GM19099 (cell line): ENCODE data around the gene CHRNB1.
"Not testable (repeated sequence)": the region's sequence is repeated elsewhere in the genome, so short reads cannot be mapped to it uniquely, and the experiment has no call there.

Experiments used
- POLR2A ChIP-seq: IDR thresholded peaks from 3 replicates; pipeline ENCODE4 v1.6.1; 2011; ENCODE audit warnings: low read depth; ENCODE audit not compliant: insufficient read length; ENCODE audit errors: extremely low read depth

Gene CHRNB1

DNA sequence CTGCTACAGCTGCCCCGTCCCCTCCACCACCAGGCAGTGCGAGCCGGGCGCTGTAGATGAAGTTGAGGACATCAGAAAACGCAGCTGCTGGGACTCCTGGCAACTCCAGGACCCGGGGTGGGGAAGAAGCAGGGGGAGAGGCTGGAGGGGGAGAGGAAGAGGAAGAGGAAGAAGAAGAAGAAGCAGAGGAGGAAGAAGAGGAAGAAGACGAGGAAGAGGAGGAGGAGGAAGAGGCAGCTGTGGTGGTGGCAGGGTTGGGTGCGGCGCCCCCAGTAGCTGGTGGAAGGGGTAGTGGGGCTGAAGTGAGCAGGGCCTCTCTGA lies 21.4 kb downstream of the CHRNB1 start:
- TF ChIP-seq POLR2A: no peak

DNA sequence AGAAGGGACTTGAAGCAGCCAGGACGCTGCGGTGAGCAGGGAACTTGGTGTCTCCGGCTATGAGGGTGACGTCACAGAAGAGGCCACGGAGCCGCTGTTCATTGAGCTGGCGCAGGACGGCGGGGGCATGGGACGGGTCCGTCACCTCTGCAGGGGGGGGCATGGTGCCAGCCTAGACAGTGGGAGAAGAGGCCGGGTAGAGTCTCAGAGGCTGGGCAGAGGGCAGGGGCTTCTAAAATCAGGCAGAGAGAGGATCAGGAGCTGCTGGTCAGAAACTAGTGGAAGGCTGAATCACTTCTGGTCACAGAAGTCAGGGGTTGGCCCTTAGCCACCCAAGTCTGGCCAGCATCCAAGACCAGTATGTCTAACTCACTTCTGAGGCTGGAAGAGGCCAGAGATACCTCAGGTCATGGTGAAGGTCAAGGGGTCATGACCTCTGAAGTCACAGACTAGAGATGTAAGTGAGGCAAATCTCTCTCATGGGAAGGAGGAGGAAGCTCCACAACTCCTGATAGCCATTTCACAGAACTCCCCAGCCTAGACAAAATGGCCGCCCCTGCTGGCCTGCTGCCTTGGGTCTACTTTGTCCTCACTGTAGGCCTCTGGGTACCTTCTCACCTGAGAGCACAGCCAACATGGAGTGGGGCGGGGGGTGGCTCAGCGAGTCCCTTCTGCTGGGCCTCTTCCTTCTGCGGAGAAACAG lies 21.9 kb downstream of the CHRNB1 start:
- TF ChIP-seq POLR2A: no peak

DNA sequence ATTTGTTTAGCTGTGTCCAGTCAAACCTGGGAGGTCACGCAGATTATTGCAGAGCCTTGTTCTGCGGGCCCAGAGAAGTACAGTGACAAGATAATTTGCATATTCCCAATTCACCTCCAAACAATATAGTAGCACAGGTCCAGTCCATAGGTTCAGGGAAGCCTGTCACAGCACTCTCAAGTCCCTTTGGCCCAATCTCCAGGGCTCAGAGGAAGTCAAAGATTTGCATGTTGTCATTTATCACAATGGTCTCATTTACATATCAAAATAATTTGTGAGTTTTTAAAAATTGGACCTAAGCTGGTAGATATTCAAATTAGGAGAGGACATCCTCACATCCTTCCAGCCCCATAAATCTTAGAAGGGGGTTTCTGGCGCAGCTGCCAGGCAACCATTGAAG lies 22.6 kb downstream of the CHRNB1 start:
- TF ChIP-seq POLR2A: no peak

DNA sequence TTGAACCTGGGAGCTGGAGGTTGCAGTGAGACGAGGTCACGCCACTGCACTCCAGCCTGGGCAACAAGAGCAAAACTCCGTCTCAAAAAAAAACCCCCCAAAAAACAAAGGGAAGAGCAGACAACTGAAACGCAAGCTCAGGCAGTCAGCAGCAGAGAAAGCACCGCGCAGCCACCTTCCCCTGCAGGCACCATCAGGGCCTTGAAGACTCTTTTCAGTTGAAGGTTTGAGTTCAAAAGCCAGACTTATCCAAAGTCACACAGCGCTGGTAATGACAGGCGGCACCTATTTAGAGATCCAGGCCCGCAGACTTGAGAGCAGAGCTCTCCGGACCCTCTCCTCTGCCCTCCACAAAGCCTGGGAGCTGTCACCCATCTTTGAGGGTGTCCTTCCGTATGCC lies 23.4 kb downstream of the CHRNB1 start:
- TF ChIP-seq POLR2A: no peak

DNA sequence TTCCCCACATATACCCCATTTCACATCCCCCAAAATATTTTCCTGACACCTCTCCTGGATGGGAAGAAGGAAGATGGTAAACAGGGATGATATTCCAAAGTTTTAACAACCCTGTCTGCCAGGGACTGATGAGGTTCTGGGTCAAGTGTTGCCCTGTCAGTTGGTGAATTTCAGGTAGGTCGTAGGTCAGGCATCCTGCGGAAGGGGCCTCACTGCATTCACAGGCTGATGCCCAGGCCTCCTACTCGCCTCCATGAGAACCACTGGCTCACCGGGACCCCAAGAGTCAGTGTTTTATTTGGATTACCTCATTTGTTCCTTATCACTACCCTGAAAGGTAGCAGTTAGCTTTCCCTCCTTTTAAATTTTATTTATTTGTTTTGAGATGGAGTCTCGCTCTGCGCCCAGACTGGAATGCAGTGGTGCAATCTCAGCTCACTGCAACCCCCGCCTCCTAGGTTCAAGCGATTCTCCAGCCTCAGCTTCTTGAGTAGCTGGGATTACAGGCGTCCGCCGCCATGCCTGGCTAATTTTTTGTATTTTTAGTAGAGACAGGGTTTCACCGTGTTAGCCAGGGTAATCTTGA lies 24.0 kb downstream of the CHRNB1 start:
- no peak for TF ChIP-seq POLR2A

DNA sequence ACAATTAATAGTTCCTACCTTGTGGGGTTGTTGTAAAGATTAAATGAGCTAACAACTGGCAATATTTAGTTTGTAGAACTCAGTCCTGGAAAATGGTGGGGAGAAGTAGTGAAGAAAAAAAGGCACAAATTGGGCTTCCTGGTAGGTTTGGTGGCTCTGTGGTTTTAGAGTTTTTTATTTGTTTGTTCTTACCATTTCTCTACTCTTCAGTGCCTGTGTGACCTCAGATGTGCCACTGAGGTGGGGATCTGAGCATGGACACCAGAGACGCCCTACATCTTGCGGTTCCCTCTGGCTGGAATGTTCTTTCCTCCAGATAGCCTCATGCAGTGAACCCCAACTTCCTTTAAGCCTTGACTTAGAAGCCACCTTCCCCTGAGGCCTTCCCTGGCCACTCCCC lies 26.9 kb downstream of the CHRNB1 start:
- TF ChIP-seq POLR2A: no peak

DNA sequence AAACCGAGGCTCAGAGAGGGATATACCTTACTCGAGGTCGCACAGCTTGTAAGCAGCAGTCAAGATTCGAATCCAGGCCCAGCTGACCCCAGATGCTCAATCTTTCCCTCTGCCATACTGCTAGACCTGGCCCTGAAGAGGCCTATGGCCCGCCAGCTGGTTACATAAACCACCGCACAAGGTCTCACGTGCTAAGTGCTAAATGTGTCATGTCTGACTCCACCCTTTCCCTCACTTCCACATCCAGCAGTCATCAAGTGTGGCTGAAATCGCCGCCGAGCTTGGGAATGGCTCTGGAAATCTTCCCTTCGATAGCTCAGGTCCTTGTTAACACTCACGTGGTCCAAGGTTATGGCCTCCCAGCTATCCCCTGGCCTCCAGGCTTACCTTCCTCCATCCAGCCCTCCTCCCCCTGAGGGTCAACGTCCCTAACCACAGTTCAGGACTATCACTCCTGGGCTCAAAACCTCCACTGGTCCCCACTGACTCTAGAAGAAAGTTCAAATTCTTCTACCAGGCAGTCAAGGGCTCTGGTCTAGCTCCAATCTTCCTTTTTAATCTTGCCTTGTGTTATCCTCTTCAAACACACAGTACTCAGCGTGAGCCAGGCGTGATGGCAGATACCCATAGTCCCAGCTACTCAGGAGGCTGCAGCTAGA lies 31.0 kb downstream of the CHRNB1 start:
- no peak for TF ChIP-seq POLR2A

DNA sequence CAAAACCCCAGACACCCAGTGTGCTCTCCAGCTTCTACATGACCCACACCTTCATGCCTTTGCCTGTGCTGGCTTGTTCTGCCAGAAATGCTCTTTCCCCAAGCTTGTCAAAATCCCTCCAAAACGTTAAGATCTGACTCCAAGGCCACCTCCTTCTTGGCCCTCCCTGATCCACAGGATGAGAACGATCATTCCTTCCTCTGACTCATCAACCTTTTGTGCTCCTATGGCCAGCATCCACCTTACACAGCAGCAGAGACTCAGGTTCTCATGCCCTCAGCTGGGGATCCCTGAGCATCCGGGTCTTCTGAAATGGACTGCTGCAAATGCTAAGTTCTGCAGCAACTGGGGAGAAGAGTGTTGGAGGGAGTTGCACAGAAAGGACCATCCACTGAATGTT lies 31.6 kb downstream of the CHRNB1 start:
- no peak for TF ChIP-seq POLR2A

DNA sequence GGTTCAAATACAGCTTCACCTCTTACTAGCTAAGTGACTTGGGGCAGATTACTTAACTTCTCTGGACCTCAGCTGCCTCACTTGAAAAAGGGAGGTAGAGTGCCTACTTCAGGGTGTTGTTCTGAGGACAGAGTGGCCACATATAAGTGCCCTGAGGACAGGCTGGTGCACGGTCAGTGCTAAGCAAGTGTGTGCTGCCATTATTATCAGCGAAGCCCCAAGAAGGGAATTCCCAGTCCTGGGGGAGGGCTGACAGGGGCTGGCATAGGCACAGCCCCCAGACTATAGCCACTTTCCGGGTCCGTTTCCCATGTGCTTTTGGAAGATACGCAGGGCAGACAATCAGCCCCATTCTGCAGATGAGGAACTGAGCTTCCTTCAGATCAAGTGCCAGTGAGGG lies 32.1 kb downstream of the CHRNB1 start:
- TF ChIP-seq POLR2A: no peak

DNA sequence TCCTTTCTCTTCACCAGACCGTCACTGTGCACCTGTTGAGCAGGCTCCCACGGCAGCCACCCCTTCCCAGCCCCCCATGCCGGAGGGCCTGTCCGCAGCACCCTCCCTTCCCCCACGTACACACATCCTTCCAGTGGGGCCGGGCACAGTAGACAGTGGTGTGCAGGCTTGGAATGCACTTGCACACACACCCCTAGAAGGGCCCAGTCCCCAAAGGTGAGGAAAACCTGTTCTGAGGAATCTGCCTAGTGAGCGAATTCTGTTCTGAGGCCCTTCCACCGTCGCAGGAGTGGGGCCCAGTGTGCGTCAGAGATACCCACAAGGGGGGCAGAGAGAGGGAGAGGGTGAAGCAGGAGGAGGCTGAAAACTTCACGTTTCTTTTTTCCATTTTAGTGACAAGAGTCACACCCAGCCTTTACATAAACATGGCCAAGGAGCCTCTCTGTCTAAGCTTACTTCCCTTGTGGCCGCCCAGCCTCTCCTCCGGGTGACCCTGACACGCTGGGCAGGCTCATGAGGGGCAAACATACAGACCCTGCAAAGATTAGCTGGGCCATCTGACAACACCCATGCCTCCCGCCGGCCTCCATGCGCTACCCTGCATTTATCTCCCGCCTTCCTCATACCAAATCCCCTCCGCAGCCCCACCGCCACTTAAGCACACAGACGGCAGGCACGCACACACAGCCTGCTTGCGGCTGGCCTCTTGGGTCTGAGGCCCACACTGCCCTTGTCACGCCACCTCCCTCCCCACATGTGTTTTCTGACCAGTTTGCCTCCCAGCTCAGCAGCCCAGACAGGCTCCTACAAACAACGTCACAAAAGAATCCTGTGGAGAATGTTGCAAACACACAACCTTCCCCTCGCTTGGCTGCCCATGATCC lies 32.8 kb downstream of the CHRNB1 start:
- TF ChIP-seq POLR2A: no peak

DNA sequence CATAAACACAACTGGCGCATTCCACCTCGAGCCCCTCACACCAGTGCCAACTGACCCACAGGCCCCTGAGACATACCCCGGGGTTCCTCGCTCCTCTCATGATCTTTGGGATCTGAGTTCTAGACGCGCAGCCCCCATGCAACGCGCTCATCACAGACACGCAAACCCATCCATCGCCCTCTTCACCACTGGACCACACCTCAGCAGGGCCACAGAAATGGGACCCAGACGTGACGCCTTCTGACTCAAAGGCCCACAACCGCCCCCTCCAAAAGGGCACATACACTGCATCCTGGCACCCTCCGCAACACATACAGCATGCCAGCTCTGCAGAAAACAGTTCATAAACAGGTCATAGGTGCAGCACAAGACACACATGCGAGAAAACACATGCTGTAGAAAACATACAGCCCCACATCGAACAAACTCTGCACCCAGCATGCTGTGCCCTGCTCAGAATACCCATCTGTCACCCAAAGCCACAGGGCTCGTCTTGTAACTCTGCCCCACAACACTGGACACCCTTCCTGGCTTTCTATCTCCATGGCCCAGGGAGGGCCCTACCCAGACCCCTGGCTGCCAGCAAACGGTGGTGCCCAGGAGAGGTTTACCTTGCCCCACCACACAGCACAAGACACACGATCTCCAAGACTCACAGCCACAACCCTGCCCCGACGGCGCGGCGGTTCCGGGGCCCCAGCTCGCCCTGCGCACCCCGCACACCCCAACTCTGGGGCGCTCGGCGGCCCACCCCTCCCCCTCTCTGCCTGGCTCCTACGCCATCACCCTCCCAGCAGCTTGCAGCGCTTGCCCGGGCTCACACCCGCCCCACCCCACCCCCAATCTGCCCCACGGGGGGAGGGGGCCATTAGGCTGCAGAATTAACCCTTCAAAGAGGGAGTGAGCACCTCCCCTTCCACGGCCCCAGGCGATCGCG lies 33.7 kb downstream of the CHRNB1 start:
- TF ChIP-seq POLR2A: no peak

DNA sequence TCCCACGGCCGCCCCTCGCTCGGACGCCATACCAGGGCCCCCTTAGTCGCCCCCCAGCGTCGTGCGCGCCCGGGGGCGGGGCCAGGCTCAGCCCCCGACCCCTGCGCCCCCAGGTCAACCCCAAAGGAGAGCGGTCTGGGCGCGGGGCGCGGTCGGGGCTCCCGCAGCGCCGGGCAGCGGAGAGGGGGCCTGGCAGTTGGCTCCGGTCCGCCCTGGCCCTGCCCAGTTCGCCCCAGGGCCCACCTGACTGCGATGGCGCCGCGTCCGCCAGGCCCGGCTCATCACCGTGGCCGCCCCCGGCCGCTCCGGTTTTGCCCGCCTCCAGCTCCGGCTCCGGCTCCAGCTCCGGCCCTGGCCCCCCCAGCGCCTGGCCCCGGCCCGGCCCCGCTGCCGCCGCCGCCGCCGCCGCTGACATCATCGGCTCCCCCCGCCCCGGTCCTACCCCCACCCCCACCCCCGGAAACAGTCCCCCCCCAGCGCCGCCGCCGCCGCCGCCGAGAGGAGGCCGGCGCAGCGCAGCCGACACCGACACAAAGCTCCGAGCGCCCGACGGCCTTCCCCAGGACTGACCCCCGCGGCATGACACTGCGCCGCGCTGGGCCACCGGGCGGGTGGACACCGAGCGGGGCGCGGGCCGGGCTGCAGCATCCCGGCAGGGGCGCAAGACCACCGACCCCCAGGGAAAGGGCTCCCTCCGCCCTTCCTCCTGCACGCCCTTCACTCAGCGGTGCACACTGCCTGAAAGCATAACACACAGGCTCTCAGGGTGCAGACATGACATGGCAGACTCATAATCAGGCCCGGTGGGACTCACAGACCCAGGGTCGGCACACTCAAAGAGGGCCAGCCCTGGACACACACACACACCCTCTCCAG lies 34.6 kb downstream of the CHRNB1 start, which contains the start of gene ZBTB4:
Gene ZBTB4 (minus strand): TSS at position 419 of the 876 bp plus-strand sequence. CDS start 12,830 bp downstream, outside the sequence.
- TF ChIP-seq POLR2A: peak; percentile 29

DNA sequence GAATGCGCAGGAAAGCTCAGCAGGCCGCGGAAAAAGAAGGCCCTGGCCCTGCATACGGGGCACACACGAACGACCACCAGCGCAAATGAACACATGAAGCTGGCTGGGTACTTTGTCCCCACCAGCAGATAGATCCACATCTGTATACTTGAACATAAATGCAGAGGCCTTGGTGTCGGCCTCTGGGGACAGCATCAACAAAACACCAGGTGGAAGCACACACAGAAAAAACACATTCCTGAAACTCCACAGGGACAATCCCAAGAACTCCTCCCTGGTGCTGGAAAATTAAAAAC lies 35.2 kb downstream of the CHRNB1 start:
- no peak for TF ChIP-seq POLR2A

DNA sequence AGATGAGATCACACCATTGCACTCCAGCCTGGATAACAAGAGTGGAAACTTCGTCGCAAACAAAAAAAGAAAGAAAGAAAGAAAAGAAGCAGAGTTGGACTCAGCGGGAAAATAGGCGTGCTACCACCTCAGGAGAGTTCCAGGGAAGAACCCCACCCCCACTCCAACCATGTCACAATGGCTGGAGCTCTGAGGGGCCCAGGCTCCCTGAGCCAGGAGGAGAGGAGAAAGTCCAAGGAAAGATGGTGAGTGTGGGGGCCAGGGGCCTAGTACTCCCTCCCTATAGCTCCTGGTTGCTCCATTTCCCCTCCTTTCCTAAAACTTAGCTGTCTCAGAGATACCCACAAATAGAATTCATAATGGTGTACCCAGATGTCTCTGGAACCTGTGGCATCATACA lies 36.4 kb downstream of the CHRNB1 start, which contains the start of gene SLC35G6:
Gene SLC35G6 (plus strand): TSS at position 172 of the 400 bp plus-strand sequence. CDS start 71 bp downstream, at position 243.
- not testable (repeated sequence) for TF ChIP-seq POLR2A
